ENCODE data around the gene TNFSF8.

DNA sequence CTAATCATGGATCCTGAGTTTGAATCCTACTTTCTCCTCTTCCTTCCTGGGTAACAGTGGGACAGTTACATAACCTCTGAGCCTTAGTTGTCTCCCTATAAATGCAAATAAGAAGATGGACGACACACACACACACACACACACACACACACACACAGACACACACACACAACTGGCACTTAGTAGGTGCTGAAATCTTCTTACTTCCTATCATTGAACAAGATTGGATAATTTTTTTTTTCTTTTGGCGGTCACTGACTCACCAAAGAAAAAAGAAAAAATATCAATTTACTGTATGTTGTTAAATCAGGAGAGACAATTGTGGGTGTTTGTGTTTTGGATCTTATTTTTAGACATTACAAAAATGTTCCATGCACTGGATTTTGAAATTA is 28.4 kb upstream of the TNFSF8 start:
- TF ChIP-seq, protein P1, sequence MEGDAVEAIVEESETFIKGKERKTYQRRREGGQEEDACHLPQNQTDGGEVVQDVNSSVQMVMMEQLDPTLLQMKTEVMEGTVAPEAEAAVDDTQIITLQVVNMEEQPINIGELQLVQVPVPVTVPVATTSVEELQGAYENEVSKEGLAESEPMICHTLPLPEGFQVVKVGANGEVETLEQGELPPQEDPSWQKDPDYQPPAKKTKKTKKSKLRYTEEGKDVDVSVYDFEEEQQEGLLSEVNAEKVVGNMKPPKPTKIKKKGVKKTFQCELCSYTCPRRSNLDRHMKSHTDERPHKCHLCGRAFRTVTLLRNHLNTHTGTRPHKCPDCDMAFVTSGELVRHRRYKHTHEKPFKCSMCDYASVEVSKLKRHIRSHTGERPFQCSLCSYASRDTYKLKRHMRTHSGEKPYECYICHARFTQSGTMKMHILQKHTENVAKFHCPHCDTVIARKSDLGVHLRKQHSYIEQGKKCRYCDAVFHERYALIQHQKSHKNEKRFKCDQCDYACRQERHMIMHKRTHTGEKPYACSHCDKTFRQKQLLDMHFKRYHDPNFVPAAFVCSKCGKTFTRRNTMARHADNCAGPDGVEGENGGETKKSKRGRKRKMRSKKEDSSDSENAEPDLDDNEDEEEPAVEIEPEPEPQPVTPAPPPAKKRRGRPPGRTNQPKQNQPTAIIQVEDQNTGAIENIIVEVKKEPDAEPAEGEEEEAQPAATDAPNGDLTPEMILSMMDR (IDR thresholded peaks at IDR 0.05): no peak
- TF ChIP-seq EMX1 (CRISPR knock-in tag; IDR thresholded peaks at IDR 0.05): no peak
- TF ChIP-seq JUN (CRISPR knock-in tag; IDR thresholded peaks at IDR 0.05): no peak
- TF ChIP-seq FOXJ3 (CRISPR knock-in tag; IDR thresholded peaks at IDR 0.05; ENCODE audit: borderline replicate concordance): no peak
- TF ChIP-seq, protein P2, sequence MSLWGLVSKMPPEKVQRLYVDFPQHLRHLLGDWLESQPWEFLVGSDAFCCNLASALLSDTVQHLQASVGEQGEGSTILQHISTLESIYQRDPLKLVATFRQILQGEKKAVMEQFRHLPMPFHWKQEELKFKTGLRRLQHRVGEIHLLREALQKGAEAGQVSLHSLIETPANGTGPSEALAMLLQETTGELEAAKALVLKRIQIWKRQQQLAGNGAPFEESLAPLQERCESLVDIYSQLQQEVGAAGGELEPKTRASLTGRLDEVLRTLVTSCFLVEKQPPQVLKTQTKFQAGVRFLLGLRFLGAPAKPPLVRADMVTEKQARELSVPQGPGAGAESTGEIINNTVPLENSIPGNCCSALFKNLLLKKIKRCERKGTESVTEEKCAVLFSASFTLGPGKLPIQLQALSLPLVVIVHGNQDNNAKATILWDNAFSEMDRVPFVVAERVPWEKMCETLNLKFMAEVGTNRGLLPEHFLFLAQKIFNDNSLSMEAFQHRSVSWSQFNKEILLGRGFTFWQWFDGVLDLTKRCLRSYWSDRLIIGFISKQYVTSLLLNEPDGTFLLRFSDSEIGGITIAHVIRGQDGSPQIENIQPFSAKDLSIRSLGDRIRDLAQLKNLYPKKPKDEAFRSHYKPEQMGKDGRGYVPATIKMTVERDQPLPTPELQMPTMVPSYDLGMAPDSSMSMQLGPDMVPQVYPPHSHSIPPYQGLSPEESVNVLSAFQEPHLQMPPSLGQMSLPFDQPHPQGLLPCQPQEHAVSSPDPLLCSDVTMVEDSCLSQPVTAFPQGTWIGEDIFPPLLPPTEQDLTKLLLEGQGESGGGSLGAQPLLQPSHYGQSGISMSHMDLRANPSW (CRISPR knock-in tag; conservative IDR thresholded peaks at IDR 0.05; ENCODE audit: low read depth): no peak
- no peak for TF ChIP-seq ZNF232 (CRISPR knock-in tag; IDR thresholded peaks at IDR 0.05)

Measured in WTC11 (cell line).